NCI-H2029 treated with DMSO at 0.1 percent for 48 hours (cell line): ENCODE data around the gene STEAP2.

Experiments
- DNase-seq: peaks from one replicate; lab custom pipeline; 2025; lab: John Stamatoyannopoulos, UW

Gene STEAP2

GRCh38 chr7:90272242-90272641 is 60.7 kb downstream of the STEAP2 start:
- no peak for DNase-seq

- no peak for DNase-seq
These were observed 62.6 kb downstream of the STEAP2 start for GRCh38 chr7:90274161-90274560.

- no peak for DNase-seq
These were observed 64.6 kb downstream of the STEAP2 start for GRCh38 chr7:90276033-90276728.
